DOHH2 (cell line): Measurements from ENCODE around the gene SPOCK1.

Experiments
- H3F3A ChIP-seq: fragments of 200-600 bp; sonication (generic), shearing (Covaris generic); 2 replicates; pipeline ENCODE4 v1.6.0; 2016; ENCODE audit warnings: antibody characterized with exemption, mild to moderate bottlenecking; ENCODE audit not compliant: control insufficient read depth, insufficient read depth
- H3K27ac ChIP-seq: fragments of 200-600 bp; sonication (generic); 2 replicates; pipeline ENCODE4 v1.5.1; 2014; ENCODE audit warnings: low read depth, mild to moderate bottlenecking, low read length, moderate library complexity
- H3K27me3 ChIP-seq: fragments of 200-600 bp; sonication (generic); 2 replicates; pipeline ENCODE4 v1.6.1; 2014; ENCODE audit warnings: mild to moderate bottlenecking, low read length, mixed read lengths; ENCODE audit not compliant: control insufficient read depth
- H3K36me3 ChIP-seq: fragments of 200-600 bp; sonication (generic); 2 replicates; pipeline ENCODE4 v1.6.1; 2014; ENCODE audit warnings: mild to moderate bottlenecking, low read length, moderate library complexity, mixed read lengths; ENCODE audit not compliant: control insufficient read depth
- H3K4me1 ChIP-seq: fragments of 200-600 bp; sonication (generic); 2 replicates; pipeline ENCODE4 v1.6.1; 2014; ENCODE audit warnings: mild to moderate bottlenecking, low read length, mixed read lengths; ENCODE audit not compliant: control insufficient read depth
- H3K4me2 ChIP-seq: fragments of 200-600 bp; sonication (generic); 2 replicates; pipeline ENCODE4 v1.6.0; 2014; ENCODE audit warnings: mild to moderate bottlenecking, low read length, moderate library complexity
- H3K4me3 ChIP-seq: fragments of 200-600 bp; sonication (generic); 2 replicates; pipeline ENCODE4 v1.5.1; 2014; ENCODE audit warnings: mild to moderate bottlenecking, low read length, mixed read lengths
- H3K79me2 ChIP-seq: fragments of 200-600 bp; sonication (generic); 2 replicates; pipeline ENCODE4 v1.6.1; 2014; ENCODE audit warnings: mild to moderate bottlenecking, low read length, mixed read lengths; ENCODE audit not compliant: control insufficient read depth
- H3K9me2 ChIP-seq: fragments of 200-600 bp; sonication (generic); replicated peaks from 2 replicates; pipeline ENCODE4 v1.6.1; 2014; ENCODE audit warnings: mild to moderate bottlenecking, low read length, mixed read lengths; ENCODE audit not compliant: control insufficient read depth
- H3K9me3 ChIP-seq: fragments of 200-600 bp; sonication (generic); 2 replicates; pipeline ENCODE4 v1.6.1; 2014; ENCODE audit warnings: antibody characterized with exemption, low read length, mixed read lengths; ENCODE audit not compliant: control insufficient read depth, insufficient read depth
- H4K20me1 ChIP-seq: fragments of 200-600 bp; sonication (generic); 2 replicates; pipeline ENCODE4 v1.6.0; 2014; ENCODE audit warnings: low read depth, mild to moderate bottlenecking, antibody characterized with exemption, low read length, moderate library complexity; ENCODE audit not compliant: control insufficient read depth, insufficient read depth
- CTCF ChIP-seq: fragments of 200-600 bp; sonication (generic); IDR thresholded peaks from one replicate; pipeline ENCODE4 v1.5.1; 2014; ENCODE audit warnings: antibody characterized with exemption, mild to moderate bottlenecking, low read depth, low read length; ENCODE audit not compliant: poor library complexity, severe bottlenecking
- EZH2phosphoT487 ChIP-seq: fragments of 200-600 bp; sonication (generic); IDR thresholded peaks from 2 replicates; pipeline ENCODE4 v1.6.1; 2017; ENCODE audit warnings: borderline replicate concordance, mild to moderate bottlenecking, antibody characterized with exemption, low read length, moderate library complexity, mixed read lengths

The SPOCK1 gene

GRCh38 chr5:137504916-137505315 is 5.8 kb upstream of the SPOCK1 start:
- H3K79me2 ChIP-seq = no peaks in the 10 kb centered on the region
- no peaks in the 10 kb centered on the region for H3K36me3 ChIP-seq
- H3K4me2 ChIP-seq = no peak overlapping the region
- no peaks in the 10 kb centered on the region for H3K4me1 ChIP-seq
- no peaks in the 10 kb centered on the region for H3F3A ChIP-seq
- H3K4me3 ChIP-seq = no peak overlapping the region
- H3K27me3 ChIP-seq = no peaks in the 10 kb centered on the region
- no peaks in the 10 kb centered on the region for H3K9me2 ChIP-seq
- no peaks in the 10 kb centered on the region for H3K9me3 ChIP-seq
- no peak overlapping the region for H3K27ac ChIP-seq
- H4K20me1 ChIP-seq = no peaks in the 10 kb centered on the region
- no peak for TF ChIP-seq CTCF
- no peak for TF ChIP-seq EZH2phosphoT487

GRCh38 chr5:137503456-137503855 is 4.3 kb upstream of the SPOCK1 start:
- H4K20me1 ChIP-seq = no peaks in the 10 kb centered on the region
- no peaks in the 10 kb centered on the region for H3K36me3 ChIP-seq
- no peaks in the 10 kb centered on the region for H3K9me3 ChIP-seq
- H3F3A ChIP-seq = no peaks in the 10 kb centered on the region
- H3K4me3 ChIP-seq = no peak overlapping the region
- TF ChIP-seq EZH2phosphoT487 (no peak), CTCF (no peak)
- H3K27ac ChIP-seq = no peak overlapping the region
- no peaks in the 10 kb centered on the region for H3K9me2 ChIP-seq
- H3K4me2 ChIP-seq = no peak overlapping the region
- H3K4me1 ChIP-seq = no peaks in the 10 kb centered on the region
- H3K79me2 ChIP-seq = no peaks in the 10 kb centered on the region
- H3K27me3 ChIP-seq = no peaks in the 10 kb centered on the region

- Histone ChIP-seq H3K4me1 (no peaks in the 10 kb centered on the region), H3K4me3 (no peak overlapping the region), H3K9me3 (no peaks in the 10 kb centered on the region), H3K27me3 (no peaks in the 10 kb centered on the region), H3K4me2 (no peak overlapping the region), H3K27ac (no peak overlapping the region), H3K79me2 (no peaks in the 10 kb centered on the region), H3F3A (no peaks in the 10 kb centered on the region), H3K36me3 (no peaks in the 10 kb centered on the region), H3K9me2 (no peaks in the 10 kb centered on the region), H4K20me1 (no peaks in the 10 kb centered on the region)
- no peak for TF ChIP-seq EZH2phosphoT487
- no peak for TF ChIP-seq CTCF
Measured at GRCh38 chr5:137502632-137503031, 3.5 kb upstream of the SPOCK1 start.
